ENCODE data around the gene CNKSR3. TPM values are rescaled to one million over a fixed set of nuclear protein-coding genes. Genes with fewer than 3 reads are reported as not detected.

The CNKSR3 gene
- total RNA-seq, 2 donors from 2014 or later = 5.9 to 8.0 TPM

GRCh38 chr6:154521412-154521811, 10.9 kb upstream of the CNKSR3 start:
- Mint-ChIP-seq H3K27ac (no peak overlapping the region), H3K36me3 (ENCODE audit: low read depth) (no peaks in the 10 kb centered on the region), H3K9me3 (peaks cover 5% of the 10 kb centered on the region), H3K4me1 (peaks cover 5% of the 10 kb centered on the region), H3K4me3 (no peak overlapping the region), H3K27me3 (ENCODE audit: insufficient read depth) (no peaks in the 10 kb centered on the region)
- H3K27ac ChIP-seq (ENCODE audit: low read depth, low read length) = no peak overlapping the region
- DNase-seq = no peak
- H3K36me3 ChIP-seq (ENCODE audit: control insufficient read depth, insufficient read depth, low read length) = no peaks in the 10 kb centered on the region
- H3K9me3 ChIP-seq (ENCODE audit: control insufficient read depth, low read length) = peaks cover 5% of the 10 kb centered on the region
- 94 to 98% methylated on average over 5 to 7 of the region's 7 CpGs for WGBS, 2 experiments (ENCODE audit: insufficient coverage in 1 of 2, insufficient read length in 1 of 2)
- no peak overlapping the region for H3K4me3 ChIP-seq (ENCODE audit: low read length)
- H3K27me3 ChIP-seq (ENCODE audit: control insufficient read depth, insufficient read depth, low read length, poor library complexity, severe bottlenecking) = no peaks in the 10 kb centered on the region
- H3K9ac ChIP-seq (ENCODE audit: extremely low read depth, low read length, poor library complexity, severe bottlenecking) = no peak overlapping the region
- TF ChIP-seq, protein P1, sequence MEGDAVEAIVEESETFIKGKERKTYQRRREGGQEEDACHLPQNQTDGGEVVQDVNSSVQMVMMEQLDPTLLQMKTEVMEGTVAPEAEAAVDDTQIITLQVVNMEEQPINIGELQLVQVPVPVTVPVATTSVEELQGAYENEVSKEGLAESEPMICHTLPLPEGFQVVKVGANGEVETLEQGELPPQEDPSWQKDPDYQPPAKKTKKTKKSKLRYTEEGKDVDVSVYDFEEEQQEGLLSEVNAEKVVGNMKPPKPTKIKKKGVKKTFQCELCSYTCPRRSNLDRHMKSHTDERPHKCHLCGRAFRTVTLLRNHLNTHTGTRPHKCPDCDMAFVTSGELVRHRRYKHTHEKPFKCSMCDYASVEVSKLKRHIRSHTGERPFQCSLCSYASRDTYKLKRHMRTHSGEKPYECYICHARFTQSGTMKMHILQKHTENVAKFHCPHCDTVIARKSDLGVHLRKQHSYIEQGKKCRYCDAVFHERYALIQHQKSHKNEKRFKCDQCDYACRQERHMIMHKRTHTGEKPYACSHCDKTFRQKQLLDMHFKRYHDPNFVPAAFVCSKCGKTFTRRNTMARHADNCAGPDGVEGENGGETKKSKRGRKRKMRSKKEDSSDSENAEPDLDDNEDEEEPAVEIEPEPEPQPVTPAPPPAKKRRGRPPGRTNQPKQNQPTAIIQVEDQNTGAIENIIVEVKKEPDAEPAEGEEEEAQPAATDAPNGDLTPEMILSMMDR (conservative IDR thresholded peaks at IDR 0.05) = no peak
- no peaks in the 10 kb centered on the region for H3K4me1 ChIP-seq (ENCODE audit: control insufficient read depth, insufficient read depth, low read length)

DNA sequence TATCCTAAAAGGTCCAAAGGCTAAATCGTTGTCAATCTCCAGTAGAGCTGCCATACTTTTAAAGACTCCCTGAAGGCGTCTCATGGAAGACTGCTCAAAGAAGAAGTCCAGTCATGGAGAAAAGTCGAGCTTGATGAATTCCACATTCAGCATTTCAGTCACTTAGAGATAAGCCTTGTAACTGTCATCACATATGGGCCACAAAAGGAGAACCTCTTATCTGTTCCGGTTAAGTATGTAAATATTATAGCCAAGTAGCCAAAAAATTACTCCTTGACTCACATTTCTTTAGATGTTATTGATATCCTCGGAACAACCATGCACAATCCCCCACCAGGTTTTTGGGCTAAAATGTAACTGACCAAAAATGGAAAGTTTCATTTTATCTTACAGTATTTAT, 9.8 kb upstream of the CNKSR3 start:
- H3K9me3 Mint-ChIP-seq = peaks cover 5% of the 10 kb centered on the region
- 54 to 69% methylated on average over 3 to 5 of the region's 5 CpGs for WGBS, 2 experiments (ENCODE audit: insufficient coverage in 1 of 2, insufficient read length in 1 of 2)
- TF ChIP-seq, protein P1 (conservative IDR thresholded peaks at IDR 0.05) = no peak

GRCh38 chr6:154518396-154518795, 7.9 kb upstream of the CNKSR3 start:
- no peaks in the 10 kb centered on the region for H3K36me3 ChIP-seq (ENCODE audit: control insufficient read depth, insufficient read depth, low read length)
- H3K27ac ChIP-seq (ENCODE audit: low read depth, low read length) = no peak overlapping the region
- DNase-seq = no peak
- 78 to 80% methylated on average over 3 to 4 of the region's 6 CpGs for WGBS, 2 experiments (ENCODE audit: insufficient coverage in 1 of 2, insufficient read length in 1 of 2)
- H3K27me3 ChIP-seq (ENCODE audit: control insufficient read depth, insufficient read depth, low read length, poor library complexity, severe bottlenecking) = no peaks in the 10 kb centered on the region
- H3K27ac Mint-ChIP-seq = no peak overlapping the region
- TF ChIP-seq, protein P1 (conservative IDR thresholded peaks at IDR 0.05) = no peak
- H3K9me3 ChIP-seq (ENCODE audit: control insufficient read depth, low read length) = peaks cover 5% of the 10 kb centered on the region
- no peaks in the 10 kb centered on the region for H3K27me3 Mint-ChIP-seq (ENCODE audit: insufficient read depth)
- no peak overlapping the region for H3K9ac ChIP-seq (ENCODE audit: extremely low read depth, low read length, poor library complexity, severe bottlenecking)
- H3K9me3 Mint-ChIP-seq = peaks cover 3% of the 10 kb centered on the region
- H3K4me3 ChIP-seq (ENCODE audit: low read length) = no peak overlapping the region
- no peaks in the 10 kb centered on the region for H3K36me3 Mint-ChIP-seq (ENCODE audit: low read depth)
- H3K4me3 Mint-ChIP-seq = no peak overlapping the region
- peaks cover 5% of the 10 kb centered on the region for H3K4me1 ChIP-seq (ENCODE audit: control insufficient read depth, insufficient read depth, low read length)
- peaks cover 25% of the 10 kb centered on the region for H3K4me1 Mint-ChIP-seq

More for the DNA sequence above, 9.8 kb upstream of the CNKSR3 start:
- no peaks in the 10 kb centered on the region for H3K27me3 ChIP-seq (ENCODE audit: control insufficient read depth, insufficient read depth, low read length, poor library complexity, severe bottlenecking)
- no peak for DNase-seq
- Mint-ChIP-seq H3K27me3 (ENCODE audit: insufficient read depth) (no peaks in the 10 kb centered on the region), H3K4me3 (no peak overlapping the region), H3K36me3 (ENCODE audit: low read depth) (no peaks in the 10 kb centered on the region), H3K27ac (no peak overlapping the region), H3K4me1 (peaks cover 15% of the 10 kb centered on the region)
- H3K27ac ChIP-seq (ENCODE audit: low read depth, low read length) = no peak overlapping the region
- H3K36me3 ChIP-seq (ENCODE audit: control insufficient read depth, insufficient read depth, low read length) = no peaks in the 10 kb centered on the region
- peaks cover 5% of the 10 kb centered on the region for H3K9me3 ChIP-seq (ENCODE audit: control insufficient read depth, low read length)
- no peak overlapping the region for H3K9ac ChIP-seq (ENCODE audit: extremely low read depth, low read length, poor library complexity, severe bottlenecking)
- H3K4me3 ChIP-seq (ENCODE audit: low read length) = no peak overlapping the region
- H3K4me1 ChIP-seq (ENCODE audit: control insufficient read depth, insufficient read depth, low read length) = peaks cover 5% of the 10 kb centered on the region

Data from endodermal cell (in vitro differentiated cells).